ENCODE results near the gene SEPHS1. TPM values are rescaled to one million over a fixed set of nuclear protein-coding genes. Genes with fewer than 3 reads are reported as not detected.
"Not testable (repeated sequence)": the region's sequence is repeated elsewhere in the genome, so short reads cannot be mapped to it uniquely, and the experiment has no call there.

SEPHS1 gene
- total and polyA plus RNA-seq, 2 experiments from 2014 or later = 45.9 to 52.8 TPM

- Histone ChIP-seq H3K79me2 (peaks cover 9% of the 10 kb centered on the region), H3K4me1 (ENCODE audit: insufficient read depth) (peaks cover 20% of the 10 kb centered on the region), H3K27me3 (no peaks in the 10 kb centered on the region), H3K4me2 (no peak overlapping the region), H3K9me2 (replicated peaks; ENCODE audit: insufficient read depth) (no peaks in the 10 kb centered on the region), H4K20me1 (ENCODE audit: insufficient read depth, poor library complexity, severe bottlenecking) (no peaks in the 10 kb centered on the region), H3K27ac (no peak overlapping the region), H2AFZ (no peak overlapping the region), H3K9me3 (ENCODE audit: low read depth) (no peaks in the 10 kb centered on the region), H3K4me3 (no peak overlapping the region), H3K36me3 (replicated peaks; ENCODE audit: insufficient read depth, low read depth) (no peaks in the 10 kb centered on the region)
- no peak for DNase-seq (ENCODE audit: low spot score)
- WGBS (ENCODE audit: low lambda C conversion rate, missing lambda C conversion rate) = 95% methylated on average over 2 of the region's 2 CpGs
- no peak for TF ChIP-seq EZH2phosphoT487 (IDR thresholded peaks at IDR 0.05; ENCODE audit: low read depth, severe bottlenecking, unreplicated experiment)
- no peak for TF ChIP-seq EZH2 (IDR thresholded peaks at IDR 0.05; ENCODE audit: borderline replicate concordance)
- TF ChIP-seq, protein P1, sequence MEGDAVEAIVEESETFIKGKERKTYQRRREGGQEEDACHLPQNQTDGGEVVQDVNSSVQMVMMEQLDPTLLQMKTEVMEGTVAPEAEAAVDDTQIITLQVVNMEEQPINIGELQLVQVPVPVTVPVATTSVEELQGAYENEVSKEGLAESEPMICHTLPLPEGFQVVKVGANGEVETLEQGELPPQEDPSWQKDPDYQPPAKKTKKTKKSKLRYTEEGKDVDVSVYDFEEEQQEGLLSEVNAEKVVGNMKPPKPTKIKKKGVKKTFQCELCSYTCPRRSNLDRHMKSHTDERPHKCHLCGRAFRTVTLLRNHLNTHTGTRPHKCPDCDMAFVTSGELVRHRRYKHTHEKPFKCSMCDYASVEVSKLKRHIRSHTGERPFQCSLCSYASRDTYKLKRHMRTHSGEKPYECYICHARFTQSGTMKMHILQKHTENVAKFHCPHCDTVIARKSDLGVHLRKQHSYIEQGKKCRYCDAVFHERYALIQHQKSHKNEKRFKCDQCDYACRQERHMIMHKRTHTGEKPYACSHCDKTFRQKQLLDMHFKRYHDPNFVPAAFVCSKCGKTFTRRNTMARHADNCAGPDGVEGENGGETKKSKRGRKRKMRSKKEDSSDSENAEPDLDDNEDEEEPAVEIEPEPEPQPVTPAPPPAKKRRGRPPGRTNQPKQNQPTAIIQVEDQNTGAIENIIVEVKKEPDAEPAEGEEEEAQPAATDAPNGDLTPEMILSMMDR (IDR thresholded peaks at IDR 0.05; ENCODE audit: poor library complexity) = no peak
Observed at GRCh38 chr10:13334556-13334955, 13.5 kb downstream of the SEPHS1 start.

DNA sequence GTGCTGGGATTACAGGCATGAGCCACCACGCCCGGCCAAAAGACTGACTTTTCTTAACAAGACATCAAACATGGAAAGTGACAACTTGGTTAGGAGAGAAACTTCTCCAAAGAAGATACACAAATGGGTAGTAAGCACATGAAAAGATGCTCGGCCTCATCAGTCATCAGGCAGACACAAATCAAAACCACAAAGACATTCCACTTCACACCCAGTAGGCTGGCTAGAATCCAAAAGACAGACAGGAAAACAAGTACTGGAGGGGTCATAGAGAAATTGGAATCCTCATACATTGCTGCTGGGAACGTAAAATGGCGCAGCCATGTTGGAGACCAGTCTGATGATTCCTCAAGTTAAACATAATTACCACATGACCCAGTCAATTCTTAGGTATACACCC lies 16.4 kb downstream of the SEPHS1 start:
- peaks cover 4% of the 10 kb centered on the region for H3K79me2 ChIP-seq
- WGBS (ENCODE audit: low lambda C conversion rate, missing lambda C conversion rate) = 97% methylated on average over 5 of the region's 5 CpGs
- TF ChIP-seq EZH2phosphoT487 (IDR thresholded peaks at IDR 0.05; ENCODE audit: low read depth, severe bottlenecking, unreplicated experiment) (no peak), EZH2 (IDR thresholded peaks at IDR 0.05; ENCODE audit: borderline replicate concordance) (no peak)
- TF ChIP-seq, protein P1 (IDR thresholded peaks at IDR 0.05; ENCODE audit: poor library complexity) = no peak
- H3K4me1 ChIP-seq (ENCODE audit: insufficient read depth) = no peaks in the 10 kb centered on the region
- no peak overlapping the region for H3K4me3 ChIP-seq
- no peaks in the 10 kb centered on the region for H4K20me1 ChIP-seq (ENCODE audit: insufficient read depth, poor library complexity, severe bottlenecking)
- no peaks in the 10 kb centered on the region for H3K36me3 ChIP-seq (replicated peaks; ENCODE audit: insufficient read depth, low read depth)
- H3K4me2 ChIP-seq = no peak overlapping the region
- no peaks in the 10 kb centered on the region for H3K9me2 ChIP-seq (replicated peaks; ENCODE audit: insufficient read depth)
- H3K27me3 ChIP-seq = no peaks in the 10 kb centered on the region
- H3K9me3 ChIP-seq (ENCODE audit: low read depth) = no peaks in the 10 kb centered on the region
- DNase-seq (ENCODE audit: low spot score) = no peak
- H3K27ac ChIP-seq = no peak overlapping the region
- no peak overlapping the region for H2AFZ ChIP-seq

GRCh38 chr10:13330980-13331379 lies 17.1 kb downstream of the SEPHS1 start:
- H3K27ac ChIP-seq; H3K27me3 ChIP-seq; H3K36me3 ChIP-seq (replicated peaks; ENCODE audit: insufficient read depth, low read depth); H4K20me1 ChIP-seq (ENCODE audit: insufficient read depth, poor library complexity, severe bottlenecking); H3K4me1 ChIP-seq (ENCODE audit: insufficient read depth); H3K9me3 ChIP-seq (ENCODE audit: low read depth); H3K4me2 ChIP-seq; H3K9me2 ChIP-seq (replicated peaks; ENCODE audit: insufficient read depth); DNase-seq (ENCODE audit: low spot score); H3K4me3 ChIP-seq; H3K79me2 ChIP-seq; H2AFZ ChIP-seq: not testable (repeated sequence)
- WGBS (ENCODE audit: low lambda C conversion rate, missing lambda C conversion rate) = 96% methylated on average over 8 of the region's 8 CpGs

DNA sequence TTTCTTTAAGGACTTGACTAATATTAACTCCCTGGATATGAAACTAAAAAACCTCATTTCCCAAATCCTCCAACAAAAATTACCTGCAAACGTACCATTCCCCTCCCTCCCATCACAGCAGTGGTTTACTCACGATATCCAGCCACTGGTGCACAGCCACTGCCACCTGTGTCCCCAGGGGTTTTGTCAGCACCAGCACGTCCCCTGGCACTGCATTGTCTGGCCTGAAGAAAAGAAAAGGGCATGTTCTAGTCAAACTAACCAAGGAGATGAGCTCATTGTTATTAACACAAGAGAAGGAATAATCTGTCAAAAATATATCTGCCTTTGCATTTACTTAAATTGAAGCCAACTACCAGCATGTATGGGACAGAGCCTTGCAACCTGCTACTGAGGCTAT lies 18.5 kb downstream of the SEPHS1 start:
- 90% methylated on average over 3 of the region's 3 CpGs for WGBS (ENCODE audit: low lambda C conversion rate, missing lambda C conversion rate)
- Histone ChIP-seq H3K27me3 (no peaks in the 10 kb centered on the region), H3K4me3 (no peak overlapping the region), H3K4me2 (no peak overlapping the region), H3K9me2 (replicated peaks; ENCODE audit: insufficient read depth) (no peaks in the 10 kb centered on the region), H2AFZ (no peak overlapping the region), H3K36me3 (replicated peaks; ENCODE audit: insufficient read depth, low read depth) (no peaks in the 10 kb centered on the region), H4K20me1 (ENCODE audit: insufficient read depth, poor library complexity, severe bottlenecking) (no peaks in the 10 kb centered on the region), H3K4me1 (ENCODE audit: insufficient read depth) (no peaks in the 10 kb centered on the region), H3K79me2 (no peaks in the 10 kb centered on the region), H3K27ac (no peak overlapping the region), H3K9me3 (ENCODE audit: low read depth) (no peaks in the 10 kb centered on the region)
- no peak for DNase-seq (ENCODE audit: low spot score)
- TF ChIP-seq EZH2 (IDR thresholded peaks at IDR 0.05; ENCODE audit: borderline replicate concordance) (no peak), EZH2phosphoT487 (IDR thresholded peaks at IDR 0.05; ENCODE audit: low read depth, severe bottlenecking, unreplicated experiment) (no peak)
- TF ChIP-seq, protein P1 (IDR thresholded peaks at IDR 0.05; ENCODE audit: poor library complexity) = no peak
